Measurements from ENCODE around the gene TECRL. TPM values are rescaled to one million over a fixed set of nuclear protein-coding genes. Genes with fewer than 3 reads are reported as not detected.

The TECRL gene
- total and polyA plus RNA-seq, 10 donors, result 0.06 TPM; not detected in 9

- WGBS, 5 donors, result 52 to 78% (median 74%) methylated on average over 2 of the region's 2 CpGs
- Histone ChIP-seq H3K27ac (no peak overlapping the region), H3K27me3 (replicated peaks in 1 of 7) (no peaks in the 10 kb centered on the region), H3K4me1 (no peaks in the 10 kb centered on the region), H3K36me3 (no peaks in the 10 kb centered on the region), H3K4me3 (no peak overlapping the region), H3K9me3 (peaks cover 0 to 3% (median 0%) of the 10 kb centered on the region in 8 donors)
- intact Hi-C loops (cut with DNase I; ENCODE audit: low total_unique reads), result no loop called here
- no peak for DNase-seq
- TF ChIP-seq, protein P1, sequence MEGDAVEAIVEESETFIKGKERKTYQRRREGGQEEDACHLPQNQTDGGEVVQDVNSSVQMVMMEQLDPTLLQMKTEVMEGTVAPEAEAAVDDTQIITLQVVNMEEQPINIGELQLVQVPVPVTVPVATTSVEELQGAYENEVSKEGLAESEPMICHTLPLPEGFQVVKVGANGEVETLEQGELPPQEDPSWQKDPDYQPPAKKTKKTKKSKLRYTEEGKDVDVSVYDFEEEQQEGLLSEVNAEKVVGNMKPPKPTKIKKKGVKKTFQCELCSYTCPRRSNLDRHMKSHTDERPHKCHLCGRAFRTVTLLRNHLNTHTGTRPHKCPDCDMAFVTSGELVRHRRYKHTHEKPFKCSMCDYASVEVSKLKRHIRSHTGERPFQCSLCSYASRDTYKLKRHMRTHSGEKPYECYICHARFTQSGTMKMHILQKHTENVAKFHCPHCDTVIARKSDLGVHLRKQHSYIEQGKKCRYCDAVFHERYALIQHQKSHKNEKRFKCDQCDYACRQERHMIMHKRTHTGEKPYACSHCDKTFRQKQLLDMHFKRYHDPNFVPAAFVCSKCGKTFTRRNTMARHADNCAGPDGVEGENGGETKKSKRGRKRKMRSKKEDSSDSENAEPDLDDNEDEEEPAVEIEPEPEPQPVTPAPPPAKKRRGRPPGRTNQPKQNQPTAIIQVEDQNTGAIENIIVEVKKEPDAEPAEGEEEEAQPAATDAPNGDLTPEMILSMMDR (IDR thresholded peaks at IDR 0.05 in 8 of 11, conservative IDR thresholded peaks at IDR 0.05 in 3 of 11), result no peak
- TF ChIP-seq POLR2AphosphoS5 (IDR thresholded peaks at IDR 0.05) (no peak), POLR2A (IDR thresholded peaks at IDR 0.05) (no peak)
Observed at GRCh38 chr4:64353904-64354303, 55.3 kb downstream of the TECRL start.

DNA sequence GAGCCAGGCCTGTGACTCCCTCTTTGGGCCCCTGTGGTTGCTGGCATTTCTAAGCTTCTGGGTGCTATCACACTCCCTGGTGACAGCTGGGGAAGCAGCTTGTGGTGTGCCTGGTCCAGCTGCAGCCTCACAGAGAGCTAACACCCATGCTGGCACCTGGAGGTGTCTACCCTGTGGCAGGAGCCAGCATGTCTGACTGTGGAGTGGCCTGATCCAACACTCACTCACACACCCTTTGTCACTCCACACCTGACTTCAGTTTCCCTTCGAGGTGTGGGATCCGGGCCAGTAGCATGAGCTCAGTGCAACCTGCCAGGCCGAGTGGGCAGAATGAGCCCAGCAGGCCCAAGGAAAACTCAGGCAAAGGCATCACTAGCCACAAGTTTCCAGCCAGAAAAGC lies 67.5 kb downstream of the TECRL start:
- Histone ChIP-seq H3K9me3 (peaks cover 0 to 28% (median 8%) of the 10 kb centered on the region in 8 donors), H3K27me3 (replicated peaks in 1 of 7) (no peaks in the 10 kb centered on the region), H3K27ac (no peak overlapping the region), H3K36me3 (no peaks in the 10 kb centered on the region), H3K4me1 (no peaks in the 10 kb centered on the region), H3K4me3 (no peak overlapping the region)
- peak; percentile 35 for DNase-seq
- 68 to 84% (median 76%) methylated on average over 3 of the region's 3 CpGs for WGBS, 5 donors
- intact Hi-C loops (cut with DNase I; ENCODE audit: low total_unique reads), result no loop called here
- TF ChIP-seq, protein P1 (IDR thresholded peaks at IDR 0.05 in 8 of 11, conservative IDR thresholded peaks at IDR 0.05 in 3 of 11), result no peak
- no peak for TF ChIP-seq POLR2A (IDR thresholded peaks at IDR 0.05)
- no peak for TF ChIP-seq POLR2AphosphoS5 (IDR thresholded peaks at IDR 0.05)

DNA sequence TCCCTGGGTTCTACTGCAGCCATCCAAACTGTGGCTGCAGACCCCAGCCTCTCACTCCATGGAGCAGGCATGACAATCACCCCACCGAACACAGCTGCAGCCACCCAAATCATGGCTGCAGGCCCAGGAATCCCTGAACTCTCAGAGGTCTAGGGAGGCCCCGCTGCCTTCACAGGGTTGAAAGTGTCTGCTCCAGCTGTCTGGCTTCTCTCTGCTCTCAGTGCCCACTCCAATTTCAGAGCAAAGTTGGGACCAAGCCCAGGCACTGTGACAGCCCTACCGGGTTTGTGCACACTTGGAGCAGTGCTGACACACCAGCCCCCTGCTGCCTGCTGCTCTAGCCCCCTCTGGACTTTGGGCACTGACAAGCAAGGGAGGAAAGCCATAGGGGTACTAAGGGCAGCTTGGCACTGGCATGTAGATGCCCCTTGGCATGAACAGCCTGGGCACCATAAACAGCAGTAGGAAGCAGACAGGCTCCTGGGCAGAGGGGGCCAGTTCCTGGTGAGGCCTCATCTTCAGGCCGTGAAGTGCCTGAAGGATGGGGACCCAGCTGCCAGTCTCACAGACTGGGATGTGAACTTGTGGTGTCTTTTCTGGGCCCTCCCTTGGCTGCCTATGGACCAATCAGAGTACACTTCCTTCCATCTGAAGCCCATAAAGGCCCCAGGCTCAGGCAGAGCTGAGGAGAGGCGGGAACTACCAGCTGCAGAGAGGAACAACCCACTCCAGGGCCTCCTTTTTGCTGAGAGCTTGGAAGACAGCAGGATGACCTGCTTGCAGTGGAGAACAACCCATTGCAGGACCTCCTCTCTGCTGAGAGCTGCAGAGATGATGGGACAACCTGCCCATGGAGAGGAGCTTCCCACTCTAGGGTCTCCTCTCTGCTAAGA lies 68.8 kb downstream of the TECRL start:
- WGBS, 5 donors, result 72 to 89% (median 76%) methylated on average over 4 to 5 of the region's 5 CpGs
- H3K4me3 ChIP-seq, result no peak overlapping the region
- TF ChIP-seq, protein P1 (IDR thresholded peaks at IDR 0.05 in 8 of 11, conservative IDR thresholded peaks at IDR 0.05 in 3 of 11), result no peak
- TF ChIP-seq POLR2AphosphoS5 (IDR thresholded peaks at IDR 0.05), result no peak
- H3K27ac ChIP-seq, result no peak overlapping the region
- peak; percentile 54 for DNase-seq
- H3K4me1 ChIP-seq, result no peaks in the 10 kb centered on the region
- peaks cover 0 to 22% (median 8%) of the 10 kb centered on the region in 8 donors for H3K9me3 ChIP-seq
- intact Hi-C loops (cut with DNase I; ENCODE audit: low total_unique reads), result no loop called here
- no peaks in the 10 kb centered on the region for H3K36me3 ChIP-seq
- no peaks in the 10 kb centered on the region for H3K27me3 ChIP-seq (replicated peaks in 1 of 7)

- Histone ChIP-seq H3K9me3 (peaks cover 0 to 16% (median 7%) of the 10 kb centered on the region in 8 donors), H3K36me3 (no peaks in the 10 kb centered on the region), H3K4me1 (no peaks in the 10 kb centered on the region), H3K27ac (no peak overlapping the region), H3K27me3 (replicated peaks in 1 of 7) (no peaks in the 10 kb centered on the region), H3K4me3 (no peak overlapping the region)
- intact Hi-C loops (cut with DNase I; ENCODE audit: low total_unique reads), result no loop called here
- no peak for DNase-seq
- TF ChIP-seq POLR2A (IDR thresholded peaks at IDR 0.05) (no peak), POLR2AphosphoS5 (IDR thresholded peaks at IDR 0.05) (no peak)
- TF ChIP-seq, protein P1 (IDR thresholded peaks at IDR 0.05 in 8 of 11, conservative IDR thresholded peaks at IDR 0.05 in 3 of 11), result no peak
- 74 to 90% (median 88%) methylated on average over 2 of the region's 2 CpGs for WGBS, 5 donors
Observed at GRCh38 chr4:64334964-64335363, 74.3 kb downstream of the TECRL start.

Measured in spleen (tissue), 11 donors.